DOHH2 (cell line): ENCODE data around the gene CNTN1.

Source experiments
- CTCF ChIP-seq: fragments of 200-600 bp; sonication (generic); IDR thresholded peaks from one replicate; pipeline ENCODE4 v1.5.1; 2014; ENCODE audit warnings: antibody characterized with exemption, mild to moderate bottlenecking, low read depth, low read length; ENCODE audit not compliant: poor library complexity, severe bottlenecking
- EZH2phosphoT487 ChIP-seq: fragments of 200-600 bp; sonication (generic); IDR thresholded peaks from 2 replicates; pipeline ENCODE4 v1.6.1; 2017; ENCODE audit warnings: borderline replicate concordance, mild to moderate bottlenecking, antibody characterized with exemption, low read length, moderate library complexity, mixed read lengths

GRCh38 chr12:40843495-40843894 is 151.3 kb downstream of the CNTN1 start:
- no peak for TF ChIP-seq CTCF
- no peak for TF ChIP-seq EZH2phosphoT487
